Measurements from ENCODE around the gene TOX3.

GRCh38 chr16:52398491-52398960 is 148.4 kb downstream of the TOX3 start:
- TF ChIP-seq CTCF (IDR thresholded peaks at IDR 0.05), result no peak
- no peak for TF ChIP-seq POLR2A (IDR thresholded peaks at IDR 0.05)
